B cell (primary cell): Measurements from ENCODE around the gene LIN7B. TPM values are rescaled to one million over a fixed set of nuclear protein-coding genes. Genes with fewer than 3 reads are reported as not detected.

Experiments used
- ATAC-seq: fragments of 200-7000 bp; cut with Tn5 transposase; one replicate; pipeline ENCODE4 v1.10.0; 2021; ENCODE audit warnings: low read depth, mild to moderate bottlenecking, moderate number of reproducible peaks, moderate library complexity
- CTCF ChIA-PET: fragments of 350-600 bp; sonication (Branson Sonifier 250); formaldehyde crosslinking; loops from one replicate; lab custom pipeline; 2021; ENCODE audit warnings: antibody characterized with exemption, inconsistent platforms; lab: Charles Lee
- POLR2A ChIA-PET: fragments of 350-600 bp; sonication (Branson Sonifier 250); formaldehyde crosslinking; loops from one replicate; lab custom pipeline; 2021; ENCODE audit warnings: antibody characterized with exemption; lab: Charles Lee
- DNase-seq: peaks from one replicate; pipeline ENCODE4 v3.0.0; 2013
- H2AFZ ChIP-seq: 2 replicates; pipeline ENCODE4 v1.6.1; 2012; ENCODE audit warnings: mild to moderate bottlenecking, low read depth, low read length; ENCODE audit not compliant: insufficient read depth, poor library complexity, severe bottlenecking
- H3K27ac ChIP-seq, 2 donors: 1 replicate in 1 of 2; 2 replicates in 1 of 2; pipeline ENCODE4 v1.5.1; 2012 to 2013; ENCODE audit warnings: low read length in 2 of 2, mild to moderate bottlenecking in 2 of 2, moderate library complexity in 1 of 2
- H3K27me3 ChIP-seq, 4 experiments: fragments of 200-600 bp in 1 of 4; sonication (generic) in 1 of 4; replicated peaks in 1 of 4; 1 replicate in 2 of 4; 2 replicates in 2 of 4; pipeline versions ENCODE4 v1.6.1 to v1.7.0; 2013 to 2016; ENCODE audit warnings: low read length in 3 of 4, mild to moderate bottlenecking in 2 of 4, mixed read lengths in 1 of 4, moderate library complexity in 1 of 4; ENCODE audit not compliant: insufficient read depth in 4 of 4, control insufficient read depth in 3 of 4; ENCODE audit errors: control extremely low read depth in 1 of 4
- H3K36me3 ChIP-seq, 2 experiments: replicated peaks in 1 of 2; 1 replicate in 1 of 2; 2 replicates in 1 of 2; pipeline versions ENCODE4 v1.6.1 to v1.7.1; 2013; ENCODE audit warnings: low read length in 1 of 2; ENCODE audit not compliant: insufficient read depth in 2 of 2, control insufficient read depth in 1 of 2; ENCODE audit errors: control extremely low read depth in 1 of 2, extremely low read depth in 1 of 2
- H3K4me1 ChIP-seq, 2 donors: fragments of 200-600 bp in 1 of 2; sonication (generic) in 1 of 2; 1 replicate in 1 of 2; 2 replicates in 1 of 2; pipeline versions ENCODE4 v1.5.1 to v1.6.1; 2013 to 2017; ENCODE audit warnings: low read length in 2 of 2; ENCODE audit not compliant: control insufficient read depth in 2 of 2, insufficient read depth in 2 of 2
- H3K4me2 ChIP-seq: replicated peaks from 2 replicates; pipeline ENCODE3; 2012; ENCODE audit warnings: mild to moderate bottlenecking, low read depth, low read length; ENCODE audit not compliant: poor library complexity, severe bottlenecking
- H3K4me3 ChIP-seq, 5 experiments: fragments of 200-600 bp in 1 of 5; sonication (generic) in 1 of 5; 1 replicate in 3 of 5; 2 replicates in 2 of 5; pipeline versions ENCODE4 v1.5.1 to v1.7.0; 2011 to 2016; ENCODE audit warnings: low read length in 4 of 5, mild to moderate bottlenecking in 4 of 5, low read depth in 2 of 5, control low read depth in 1 of 5, moderate library complexity in 1 of 5; ENCODE audit not compliant: insufficient read depth in 1 of 5; ENCODE audit errors: control extremely low read depth in 1 of 5, extremely low read depth in 1 of 5
- H3K79me2 ChIP-seq: fragments of 200-600 bp; sonication (generic); one replicate; pipeline ENCODE4 v1.6.0; 2016; ENCODE audit warnings: low read length; ENCODE audit not compliant: control insufficient read depth, insufficient read depth
- H3K9ac ChIP-seq: fragments of 200-600 bp; sonication (generic); 2 replicates; pipeline ENCODE4 v1.6.1; 2017; ENCODE audit warnings: mild to moderate bottlenecking, low read length, moderate library complexity
- H3K9me3 ChIP-seq, 3 donors: one replicate each; pipeline versions ENCODE4 v1.6.1 to v1.7.1; 2013; ENCODE audit warnings: low read length in 2 of 3; ENCODE audit not compliant: control insufficient read depth in 2 of 3, insufficient read depth in 1 of 3; ENCODE audit errors: control extremely low read depth in 1 of 3
- H4K20me1 ChIP-seq: 2 replicates; pipeline ENCODE4 v1.6.0; 2012; ENCODE audit warnings: mild to moderate bottlenecking, low read length; ENCODE audit not compliant: insufficient read depth, control insufficient read depth, poor library complexity, severe bottlenecking
- H3K27ac Mint-ChIP-seq: one replicate; pipeline ENCODE4 v1.8.0; 2021; ENCODE audit warnings: mixed read lengths
- H3K27me3 Mint-ChIP-seq: one replicate; pipeline ENCODE4 v1.8.0; 2021; ENCODE audit warnings: mixed read lengths
- H3K4me1 Mint-ChIP-seq: one replicate; pipeline ENCODE4 v1.8.0; 2021; ENCODE audit warnings: mixed read lengths
- H3K4me3 Mint-ChIP-seq: one replicate; pipeline ENCODE4 v1.8.0; 2021; ENCODE audit warnings: mixed read lengths
- H3K9me3 Mint-ChIP-seq: one replicate; pipeline ENCODE4 v1.8.0; 2022; ENCODE audit warnings: mixed read lengths; ENCODE audit not compliant: insufficient read depth
- CTCF ChIP-seq: fragments of 200-600 bp; IDR thresholded peaks from one replicate; pipeline ENCODE4 v1.8.0; 2022; ENCODE audit warnings: antibody characterized with exemption, mild to moderate bottlenecking
- EZH2 ChIP-seq: IDR thresholded peaks from 2 replicates; pipeline ENCODE4 v1.6.1; 2012; ENCODE audit warnings: borderline replicate concordance, low read depth, mild to moderate bottlenecking, moderate library complexity, low read length; ENCODE audit not compliant: insufficient read depth, poor library complexity, severe bottlenecking
- WGBS: methylation state at CpG from one replicate; pipeline ENCODE4 v1.1.5; 2013; ENCODE audit warnings: missing lambda C conversion rate; ENCODE audit not compliant: insufficient coverage; 5-methylcytosine and 5-hydroxymethylcytosine counted together
- intact Hi-C: fragments of 100-400 bp; cut with micrococcal nuclease; formaldehyde crosslinking; loops from one replicate; pipeline ENCODE4 v1.10.0; 2022
- polyA plus RNA-seq: library from polyadenylated mRNA; depleted of rRNA; stranded (reverse); fragments of >200 nt; gene quantifications from 2 replicates; pipeline ENCODE4 v1.2.3, GENCODE V29; 2012
- total RNA-seq, 2 donors: library from RNA; stranded (reverse); fragments of 120-200 nt in 1 of 2; gene quantifications; 1 replicate in 1 of 2; 2 replicates in 1 of 2; pipeline versions ENCODE4 v1.2.3 to v1.2.4, GENCODE V29; 2013 to 2022

LIN7B gene
- total and polyA plus RNA-seq, 2 donors (not counting 1 experiment from before 2014, with no cell fraction given) = 7.4 to 12.4 TPM

- peak overlapping the region; percentile 90 for H3K9ac ChIP-seq
- H3K4me1 ChIP-seq = peaks cover 20 to 28% of the 10 kb centered on the region in 2 donors
- H3K27me3 Mint-ChIP-seq = peaks cover 6% of the 10 kb centered on the region
- DNase-seq (no peak), ATAC-seq (no peak)
- ChIA-PET CTCF (interaction anchor here (1.4 kb wide), 1 partner anchor 13 kb away, joined by 5 read pairs; no protein-coding TSS in a partner anchor), POLR2A (no interaction called here)
- H3K4me3 Mint-ChIP-seq = peak overlapping the region; percentile 93
- peaks cover 40% of the 10 kb centered on the region for H3K79me2 ChIP-seq
- H3K4me1 Mint-ChIP-seq = peaks cover 33% of the 10 kb centered on the region
- peaks cover 0 to 3% (median 0%) of the 10 kb centered on the region in 4 experiments for H3K27me3 ChIP-seq
- intact Hi-C loops = loop anchor here (1.0 to 10.0 kb wide), 8 partner anchors 30 to 792 kb away; partner anchors contain the start of genes AKT1S1, C19orf73, GYS1 and LIN7B
- peak overlapping the region; percentile 88 for H2AFZ ChIP-seq
- peak overlapping the region; percentile 93 for H3K4me2 ChIP-seq
- peaks cover 0 to 4% (median 0%) of the 10 kb centered on the region in 3 donors for H3K9me3 ChIP-seq
- TF ChIP-seq CTCF (no peak), EZH2 (no peak)
- peak overlapping the region; percentile 57 to 89 (median 82) for H3K4me3 ChIP-seq
- H3K27ac ChIP-seq = peak overlapping the region; percentile 66 to 90
- 75% methylated on average over 22 of the region's 26 CpGs for WGBS
- no peaks in the 10 kb centered on the region for H3K9me3 Mint-ChIP-seq
- peaks cover 37% of the 10 kb centered on the region for H4K20me1 ChIP-seq
- peak overlapping the region; percentile 87 for H3K27ac Mint-ChIP-seq
- peaks cover 0 to 24% of the 10 kb centered on the region in 2 experiments for H3K36me3 ChIP-seq
Observed at GRCh38 chr19:49084206-49085019, 29.8 kb upstream of the LIN7B start.
